Osteocyte (in vitro differentiated cells): ENCODE results near the gene FAM209B. TPM values are rescaled to one million over a fixed set of nuclear protein-coding genes. Genes with fewer than 3 reads are reported as not detected.

Source experiments
- DNase-seq: peaks from one replicate; pipeline ENCODE4 v3.0.0; 2021; ENCODE audit warnings: mixed read lengths; ENCODE audit not compliant: unreplicated experiment; ENCODE audit errors: extremely low spot score
- H3K27ac Mint-ChIP-seq: one replicate; pipeline ENCODE4 v1.8.0; 2021; ENCODE audit warnings: mild to moderate bottlenecking, mixed read lengths; ENCODE audit not compliant: unreplicated experiment
- H3K27me3 Mint-ChIP-seq: one replicate; pipeline ENCODE4 v1.8.0; 2021; ENCODE audit warnings: mixed read lengths; ENCODE audit not compliant: unreplicated experiment
- H3K36me3 Mint-ChIP-seq: one replicate; pipeline ENCODE4 v1.8.0; 2021; ENCODE audit warnings: mixed read lengths; ENCODE audit not compliant: unreplicated experiment
- H3K4me1 Mint-ChIP-seq: one replicate; pipeline ENCODE4 v1.8.0; 2021; ENCODE audit warnings: mixed read lengths; ENCODE audit not compliant: unreplicated experiment
- H3K4me3 Mint-ChIP-seq: one replicate; pipeline ENCODE4 v1.8.0; 2021; ENCODE audit warnings: mild to moderate bottlenecking, moderate library complexity, mixed read lengths; ENCODE audit not compliant: unreplicated experiment
- H3K9me3 Mint-ChIP-seq: one replicate; pipeline ENCODE4 v1.8.0; 2021; ENCODE audit warnings: mixed read lengths; ENCODE audit not compliant: unreplicated experiment
- CTCF ChIP-seq: fragments of 200-600 bp; sonication (generic); IDR thresholded peaks from 2 replicates; pipeline ENCODE4 v1.5.0; 2021; ENCODE audit warnings: antibody characterized with exemption, mild to moderate bottlenecking, moderate library complexity
- total RNA-seq: library from RNA; stranded (reverse); gene quantifications from 2 replicates; pipeline ENCODE4 v1.2.1, GENCODE V29; 2021

FAM209B gene
- total RNA-seq, 1 donor from 2014 or later, result not detected

GRCh38 chr20:56572172-56572571 lies 39.1 kb downstream of the FAM209B start:
- Mint-ChIP-seq H3K27ac (no peak overlapping the region), H3K36me3 (no peaks in the 10 kb centered on the region), H3K27me3 (peaks cover 19% of the 10 kb centered on the region), H3K9me3 (no peaks in the 10 kb centered on the region), H3K4me1 (no peaks in the 10 kb centered on the region), H3K4me3 (no peak overlapping the region)
- TF ChIP-seq CTCF, result no peak
- DNase-seq, result no peak

- TF ChIP-seq CTCF, result no peak
- no peak overlapping the region for H3K27ac Mint-ChIP-seq
- peaks cover 19% of the 10 kb centered on the region for H3K27me3 Mint-ChIP-seq
- no peaks in the 10 kb centered on the region for H3K4me1 Mint-ChIP-seq
- no peaks in the 10 kb centered on the region for H3K9me3 Mint-ChIP-seq
- no peak overlapping the region for H3K4me3 Mint-ChIP-seq
- DNase-seq, result no peak
- H3K36me3 Mint-ChIP-seq, result no peaks in the 10 kb centered on the region
These were observed 40.9 kb downstream of the FAM209B start for GRCh38 chr20:56573986-56574385.

GRCh38 chr20:56574531-56575142 lies 41.6 kb downstream of the FAM209B start:
- Mint-ChIP-seq H3K4me1 (no peaks in the 10 kb centered on the region), H3K27ac (no peak overlapping the region), H3K36me3 (no peaks in the 10 kb centered on the region), H3K9me3 (no peaks in the 10 kb centered on the region), H3K27me3 (peaks cover 19% of the 10 kb centered on the region), H3K4me3 (no peak overlapping the region)
- TF ChIP-seq CTCF, result no peak
- DNase-seq, result no peak

- Mint-ChIP-seq H3K27ac (no peak overlapping the region), H3K4me3 (no peak overlapping the region), H3K27me3 (peaks cover 14% of the 10 kb centered on the region), H3K36me3 (no peaks in the 10 kb centered on the region), H3K4me1 (no peaks in the 10 kb centered on the region), H3K9me3 (no peaks in the 10 kb centered on the region)
- TF ChIP-seq CTCF, result no peak
- DNase-seq, result no peak
These were observed 42.1 kb downstream of the FAM209B start for GRCh38 chr20:56575157-56575556.

- no peaks in the 10 kb centered on the region for H3K9me3 Mint-ChIP-seq
- H3K27me3 Mint-ChIP-seq, result peaks cover 14% of the 10 kb centered on the region
- no peaks in the 10 kb centered on the region for H3K4me1 Mint-ChIP-seq
- no peak overlapping the region for H3K27ac Mint-ChIP-seq
- H3K36me3 Mint-ChIP-seq, result no peaks in the 10 kb centered on the region
- no peak for DNase-seq
- no peak for TF ChIP-seq CTCF
- H3K4me3 Mint-ChIP-seq, result no peak overlapping the region
These were observed 42.9 kb downstream of the FAM209B start for GRCh38 chr20:56575961-56576360.
